Stimulated activated CD4-positive, alpha-beta T cell treated with anti-CD3 and anti-CD28 coated beads, Interleukin-4, amount 100 ng/mL, for 24 hours (primary cell): Measurements from ENCODE around the gene SAP25.
A peak's percentile ranks its signal among the peaks of the same experiment; 100 is the strongest.
"Not testable (repeated sequence)": the region's sequence is repeated elsewhere in the genome, so short reads cannot be mapped to it uniquely, and the experiment has no call there.

ENCODE experiments used
- DNase-seq: peaks from one replicate; pipeline ENCODE4 v3.0.0-alpha.2; 2020

The SAP25 gene

GRCh38 chr7:100575206-100575631 is 1.5 kb upstream of the SAP25 start:
- no peak for DNase-seq

GRCh38 chr7:100574362-100575205 is 884 bp upstream of the SAP25 start:
- DNase-seq = no peak

- no peak for DNase-seq
Measured at GRCh38 chr7:100572949-100573675, 588 bp downstream of the SAP25 start.

DNA sequence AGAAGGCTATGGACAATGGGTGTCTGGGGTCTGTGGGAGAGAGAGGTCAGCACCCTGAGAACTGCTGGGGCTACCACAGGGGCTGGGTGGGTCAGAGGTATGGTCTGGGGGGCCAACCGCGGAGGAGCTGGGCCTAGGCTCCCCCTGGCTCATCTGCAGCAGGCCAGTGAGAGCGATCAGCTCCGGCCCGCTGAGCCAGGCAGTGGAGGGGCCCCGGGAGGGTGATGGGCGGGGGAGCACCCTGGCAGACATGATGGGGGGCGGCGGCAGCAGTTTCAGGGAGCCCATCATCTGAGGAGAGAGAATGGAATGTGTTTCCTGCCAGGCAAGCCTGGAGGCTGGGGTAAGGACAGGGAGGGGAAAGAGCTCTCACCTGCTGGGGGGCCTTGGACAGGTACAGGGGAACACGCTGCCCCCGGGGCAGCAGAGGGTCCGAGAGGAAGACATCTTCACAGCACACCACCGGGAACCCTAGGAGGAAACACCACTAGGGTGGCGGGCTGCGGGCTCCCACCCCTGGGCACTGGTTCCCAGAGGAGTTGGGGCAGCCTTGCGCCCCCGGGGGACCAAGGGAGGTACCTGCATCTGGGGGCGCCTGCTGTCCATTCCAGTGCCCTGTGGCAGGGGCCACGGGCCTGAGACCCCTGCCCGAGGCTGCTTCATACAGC is 1.3 kb downstream of the SAP25 start:
- no peak for DNase-seq

DNA sequence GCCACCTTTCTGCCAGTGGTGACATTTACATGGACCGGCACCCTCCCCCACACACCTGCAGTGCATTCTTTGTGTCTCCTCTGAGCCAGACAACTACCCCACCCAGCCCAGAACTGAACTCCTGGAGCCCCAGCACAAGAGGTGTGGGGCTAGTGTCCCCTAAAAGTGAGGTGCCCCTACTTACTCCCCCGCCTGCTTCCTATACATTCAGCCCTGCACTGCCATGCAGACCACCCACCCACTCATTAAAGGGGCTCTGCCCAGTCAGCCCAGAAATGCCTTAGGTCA is 1.9 kb downstream of the SAP25 start:
- no peak for DNase-seq

- no peak for DNase-seq
Measured at GRCh38 chr7:100570954-100571828, 2.5 kb downstream of the SAP25 start.

GRCh38 chr7:100568896-100569844 is 4.5 kb downstream of the SAP25 start:
- DNase-seq = peak; percentile 50

GRCh38 chr7:100568176-100568895 is 5.4 kb downstream of the SAP25 start:
- DNase-seq = no peak

- DNase-seq = no peak
Measured at GRCh38 chr7:100567751-100568175, 5.9 kb downstream of the SAP25 start.

DNA sequence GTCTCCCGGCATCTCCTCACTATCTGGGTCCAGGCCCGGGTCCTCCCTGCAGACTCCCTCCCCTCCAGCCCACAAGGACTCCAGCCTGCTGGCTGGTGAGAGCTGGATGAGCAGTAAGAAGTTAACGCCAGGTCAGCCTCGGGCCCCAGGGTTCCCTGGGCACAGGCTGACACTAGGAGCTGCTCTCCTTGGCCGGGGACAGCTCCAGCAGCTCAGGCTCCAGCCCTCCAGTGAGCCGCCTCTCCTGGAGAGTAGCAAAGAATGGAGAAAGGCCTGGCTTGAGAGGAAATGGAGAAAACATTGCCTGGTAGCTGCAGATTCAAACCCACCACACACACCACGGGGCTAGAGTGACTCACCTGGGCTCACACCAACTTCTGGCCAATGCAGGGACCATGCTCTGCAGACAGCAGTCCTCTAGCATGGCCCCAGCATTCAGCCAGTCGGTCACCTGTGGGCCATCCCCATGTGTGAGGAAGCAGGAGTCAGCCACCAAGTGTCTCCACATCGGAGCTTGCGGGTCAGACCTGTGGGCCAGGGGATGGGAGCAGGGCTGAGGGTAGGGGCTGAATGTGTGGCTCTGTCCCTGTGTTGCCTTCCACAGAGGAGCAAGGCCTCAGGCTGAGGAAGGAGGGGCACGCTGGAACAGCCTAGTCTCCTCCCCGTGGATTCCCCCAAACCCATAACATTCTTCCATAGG is 6.5 kb downstream of the SAP25 start:
- DNase-seq = no peak

GRCh38 chr7:100566018-100566531 is 7.6 kb downstream of the SAP25 start:
- no peak for DNase-seq

- DNase-seq = no peak
Measured at GRCh38 chr7:100565133-100565571, 8.5 kb downstream of the SAP25 start.

DNA sequence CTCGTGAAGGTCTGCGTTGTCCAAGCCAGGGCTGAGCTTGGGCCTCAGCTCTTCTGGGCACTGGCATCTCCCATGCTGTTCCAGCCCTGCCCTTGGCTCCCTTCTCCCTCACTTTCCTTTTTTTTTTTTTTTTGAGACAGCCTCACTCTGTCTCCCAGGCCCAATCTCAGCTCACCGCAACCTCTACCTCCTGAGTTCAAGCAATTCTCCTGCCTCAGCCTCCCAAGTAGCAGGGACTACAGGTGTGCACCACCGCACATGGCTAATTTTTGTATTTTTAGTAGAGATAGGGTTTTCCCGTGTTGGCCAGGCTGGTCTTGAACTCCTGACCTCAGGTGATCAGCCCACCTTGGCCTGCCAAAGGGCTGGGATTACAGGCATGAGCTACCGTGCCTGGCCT is 9.3 kb downstream of the SAP25 start:
- DNase-seq = not testable (repeated sequence)

GRCh38 chr7:100563809-100564400 is 9.8 kb downstream of the SAP25 start:
- DNase-seq = peak; percentile 88

DNA sequence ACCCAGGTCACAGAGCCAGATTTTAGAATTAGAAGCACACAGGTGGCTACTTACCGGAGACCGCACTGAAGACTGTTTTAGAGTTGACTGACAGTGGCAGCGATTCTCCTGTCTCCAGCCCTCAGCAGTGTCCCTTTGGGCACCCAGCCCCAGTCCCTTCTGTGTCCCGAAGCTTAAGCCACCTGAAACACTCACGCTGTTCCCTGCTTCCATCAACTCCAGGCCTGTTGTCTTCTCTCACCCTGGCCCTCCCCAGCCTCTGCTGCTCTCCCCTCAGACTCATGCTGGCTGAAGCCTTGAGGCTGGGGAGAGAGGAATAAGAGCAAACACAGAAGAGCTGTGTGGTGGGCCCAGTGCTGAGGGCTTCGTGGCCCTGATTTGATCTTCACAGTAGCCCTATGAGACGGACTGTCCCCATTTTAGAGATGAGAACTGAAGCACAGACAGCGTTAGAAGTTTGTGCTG is 10.6 kb downstream of the SAP25 start:
- no peak for DNase-seq

DNA sequence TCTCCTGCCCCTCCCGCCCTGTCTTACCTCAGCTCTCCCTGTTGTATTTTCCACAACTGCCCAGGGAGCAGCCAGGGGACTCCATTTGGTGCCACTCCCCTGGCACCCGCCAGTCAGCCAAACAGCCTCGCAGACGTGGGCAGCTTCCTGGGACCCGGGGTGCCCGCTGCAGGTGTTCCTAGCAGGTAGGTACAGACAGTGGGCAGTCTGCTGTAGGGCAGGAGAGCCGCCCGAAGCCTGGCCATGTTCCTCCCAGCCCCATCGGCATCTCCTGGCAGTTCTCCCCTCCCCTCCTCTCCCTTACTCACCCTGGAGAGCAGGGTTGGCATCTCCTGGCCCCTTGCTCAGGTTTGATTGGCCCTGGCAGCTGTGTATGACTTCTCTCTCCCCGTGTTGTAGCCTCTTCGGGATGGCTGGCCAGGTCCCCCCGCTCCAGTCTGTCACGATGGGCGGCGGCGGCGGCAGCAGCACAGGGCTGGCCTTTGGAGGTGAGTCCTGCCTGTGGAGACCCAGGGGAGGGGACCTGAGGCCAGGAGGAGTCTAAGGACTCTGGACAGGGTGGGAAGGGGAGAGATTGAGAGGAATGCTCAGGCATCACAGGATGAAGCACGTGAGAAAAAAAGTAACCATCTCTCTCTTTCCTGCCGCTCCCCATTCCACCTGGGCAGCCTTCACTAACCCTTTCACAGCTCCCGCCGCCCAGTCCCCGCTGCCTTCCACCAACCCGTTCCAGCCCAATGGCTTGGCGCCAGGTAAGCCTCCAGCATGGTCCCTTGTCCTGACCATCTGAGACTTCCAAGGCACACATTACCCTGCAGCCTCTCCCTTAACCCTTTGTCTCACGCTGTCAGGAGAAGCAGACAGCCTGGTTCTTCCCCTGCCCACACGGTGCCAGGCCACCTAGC is 11.3 kb downstream of the SAP25 start:
- DNase-seq = no peak

- DNase-seq = no peak
Measured at GRCh38 chr7:100561491-100562194, 12.1 kb downstream of the SAP25 start.

DNA sequence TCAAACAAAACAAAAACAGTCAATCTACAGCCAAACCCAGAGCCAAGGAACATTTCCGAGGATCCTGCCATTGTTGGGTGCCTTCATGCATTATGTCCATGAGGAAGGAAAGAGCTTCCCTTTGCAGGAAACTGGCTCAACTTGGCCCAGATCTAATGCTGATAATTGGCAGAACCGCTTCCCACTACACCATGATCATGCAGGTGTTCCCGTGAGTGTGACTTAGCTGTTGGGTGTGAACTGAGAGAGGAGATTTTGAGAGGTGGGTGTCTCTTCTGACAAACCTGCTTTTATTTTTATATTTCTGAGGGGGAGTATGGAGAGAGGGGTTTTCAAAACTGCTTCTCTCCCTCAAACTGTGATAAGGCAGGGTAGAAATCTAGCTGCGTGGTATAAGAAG is 14.6 kb downstream of the SAP25 start:
- DNase-seq = no peak
